HG03135 (cell line): ENCODE measurements around the gene PACRG.
"Not testable (repeated sequence)": the region's sequence is repeated elsewhere in the genome, so short reads cannot be mapped to it uniquely, and the experiment has no call there.

Source experiments
- ATAC-seq: cut with Tn5 transposase; IDR thresholded peaks from one replicate; pipeline ENCODE4 v1.9.1; 2021; ENCODE audit warnings: mild to moderate bottlenecking, moderate library complexity; ENCODE audit not compliant: unreplicated experiment

PACRG gene

GRCh38 chr6:163301726-163302635 lies 574.2 kb downstream of the PACRG start:
- no peak for ATAC-seq

- ATAC-seq, result no peak
Observed at GRCh38 chr6:163302747-163303146, 575.0 kb downstream of the PACRG start.

DNA sequence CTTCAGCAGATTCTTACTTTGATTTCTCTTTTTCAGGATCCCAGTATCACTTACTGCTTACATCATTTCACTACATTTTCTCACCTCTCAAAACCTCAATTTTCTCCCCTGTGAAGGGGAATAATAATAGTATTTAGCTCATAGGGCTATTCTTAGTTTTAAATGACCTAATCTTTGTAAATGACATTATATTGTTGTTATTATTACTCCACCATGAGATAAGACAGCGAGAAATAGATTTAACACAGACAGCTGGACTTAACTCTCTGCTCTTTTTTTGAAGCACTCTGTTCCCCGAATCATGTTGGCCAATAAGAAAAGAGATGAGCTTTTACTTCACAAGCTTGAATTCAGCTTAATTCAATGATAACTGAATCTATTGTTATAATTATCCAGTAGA lies 578.2 kb downstream of the PACRG start:
- ATAC-seq, result no peak

GRCh38 chr6:163308629-163309440 lies 581.1 kb downstream of the PACRG start:
- ATAC-seq, result no peak

- ATAC-seq, result no peak
Observed at GRCh38 chr6:163309491-163310026, 581.8 kb downstream of the PACRG start.

- ATAC-seq, result no peak
Observed at GRCh38 chr6:163310096-163310972, 582.6 kb downstream of the PACRG start.

DNA sequence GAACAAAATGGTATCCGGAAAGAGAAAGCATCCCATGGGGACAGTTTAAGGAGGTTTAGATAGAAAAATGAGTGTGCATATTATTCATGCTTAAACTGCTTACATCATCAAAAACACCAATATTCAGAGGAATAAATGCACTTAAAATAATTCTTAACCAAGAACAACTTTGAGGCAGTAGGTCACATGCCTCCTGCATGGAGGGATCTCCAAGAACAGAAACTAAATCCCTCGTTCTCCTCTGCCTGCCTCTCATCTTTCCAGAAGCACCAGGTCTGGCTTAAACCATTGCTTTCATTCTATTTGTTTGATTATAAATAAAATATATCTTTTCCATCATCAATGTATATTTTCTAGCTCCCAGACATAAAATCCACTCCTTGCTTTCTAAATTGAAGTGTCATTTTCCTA lies 583.2 kb downstream of the PACRG start:
- no peak for ATAC-seq

DNA sequence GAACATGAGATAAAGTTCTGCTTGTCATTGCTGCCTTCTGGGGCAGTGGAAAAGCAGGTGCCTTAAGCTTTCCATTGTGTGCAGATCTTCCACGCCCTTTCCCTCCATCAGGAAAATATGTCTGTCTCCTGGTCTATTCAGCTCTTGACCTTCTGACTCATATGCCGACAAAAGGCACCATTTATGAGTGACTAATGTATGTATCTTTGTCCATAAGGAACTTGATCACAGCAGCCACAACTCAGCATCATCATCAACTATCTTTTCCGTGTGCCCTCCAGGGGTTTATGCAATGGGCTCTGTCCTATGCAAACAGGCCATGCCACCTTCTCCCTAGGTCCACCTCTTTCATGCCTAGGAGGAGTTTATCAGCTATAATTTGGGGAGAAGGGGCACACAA lies 584.1 kb downstream of the PACRG start:
- no peak for ATAC-seq

- ATAC-seq, result no peak
Observed at GRCh38 chr6:163313566-163313965, 585.8 kb downstream of the PACRG start.

- no peak for ATAC-seq
Observed at GRCh38 chr6:163313981-163314380, 586.2 kb downstream of the PACRG start.

- ATAC-seq, result no peak
Observed at GRCh38 chr6:163314791-163315470, 587.2 kb downstream of the PACRG start.

DNA sequence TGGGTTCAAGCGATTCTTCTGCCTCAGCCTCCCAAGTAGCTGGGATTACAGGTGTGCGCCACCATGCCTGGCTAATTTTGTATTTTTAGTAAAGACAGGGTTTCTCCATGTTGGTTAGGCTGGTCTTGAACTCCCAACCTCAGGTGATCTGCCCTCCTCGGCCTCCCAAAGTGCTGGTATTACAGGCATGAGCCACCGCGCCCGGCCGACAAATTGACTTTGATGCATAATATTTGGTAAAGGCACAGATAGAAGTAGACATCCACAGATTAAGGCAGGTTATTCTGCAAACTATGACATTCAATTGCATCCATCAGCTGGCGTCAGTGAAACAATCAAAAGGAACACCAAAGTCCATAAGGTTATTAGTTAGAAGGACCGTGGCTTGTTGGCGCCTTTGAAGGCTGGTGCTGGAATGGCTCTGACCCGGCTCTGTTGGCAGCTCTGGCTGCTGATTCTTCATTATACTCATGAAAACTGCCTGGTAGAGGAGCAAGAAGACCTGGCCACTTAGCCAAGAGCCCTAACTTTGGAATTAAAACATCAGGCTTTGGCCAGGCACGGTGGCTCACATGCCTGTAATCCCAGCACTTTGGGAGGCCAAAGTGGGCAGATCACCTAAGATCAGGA lies 589.2 kb downstream of the PACRG start:
- ATAC-seq, result not testable (repeated sequence)

DNA sequence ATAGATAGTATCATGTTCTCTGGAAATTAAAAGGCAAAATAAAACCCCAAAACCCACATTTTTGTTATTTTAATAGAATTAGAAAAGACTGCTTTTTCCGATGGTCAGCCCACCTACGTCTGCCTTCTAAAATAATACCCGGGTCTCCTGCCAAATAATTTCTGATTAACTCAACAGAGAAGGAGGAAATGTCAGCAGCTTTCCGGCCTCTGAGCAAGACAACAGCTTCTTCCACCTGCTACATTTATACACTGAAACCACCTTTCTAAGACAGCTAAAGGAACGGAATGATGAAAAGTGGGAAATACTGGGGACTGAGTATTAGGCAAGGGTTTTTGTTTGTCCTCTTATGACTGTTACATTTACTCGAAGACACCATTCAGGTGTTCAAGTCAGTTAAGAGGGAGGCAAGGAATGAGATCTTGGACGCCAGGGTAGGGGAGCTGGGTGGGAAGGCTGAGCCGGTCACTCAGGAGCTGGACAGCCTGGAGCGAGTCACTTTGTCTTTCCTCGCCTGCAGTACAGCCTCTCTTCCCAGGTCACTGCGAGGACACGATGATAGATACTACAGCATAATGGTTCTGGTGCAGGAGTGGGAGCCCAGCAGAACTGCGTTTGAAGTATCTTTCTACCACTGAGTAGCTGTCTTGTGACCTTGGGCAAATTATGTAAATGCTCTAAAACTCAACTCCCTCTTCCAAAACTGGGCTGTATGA lies 590.5 kb downstream of the PACRG start:
- no peak for ATAC-seq

DNA sequence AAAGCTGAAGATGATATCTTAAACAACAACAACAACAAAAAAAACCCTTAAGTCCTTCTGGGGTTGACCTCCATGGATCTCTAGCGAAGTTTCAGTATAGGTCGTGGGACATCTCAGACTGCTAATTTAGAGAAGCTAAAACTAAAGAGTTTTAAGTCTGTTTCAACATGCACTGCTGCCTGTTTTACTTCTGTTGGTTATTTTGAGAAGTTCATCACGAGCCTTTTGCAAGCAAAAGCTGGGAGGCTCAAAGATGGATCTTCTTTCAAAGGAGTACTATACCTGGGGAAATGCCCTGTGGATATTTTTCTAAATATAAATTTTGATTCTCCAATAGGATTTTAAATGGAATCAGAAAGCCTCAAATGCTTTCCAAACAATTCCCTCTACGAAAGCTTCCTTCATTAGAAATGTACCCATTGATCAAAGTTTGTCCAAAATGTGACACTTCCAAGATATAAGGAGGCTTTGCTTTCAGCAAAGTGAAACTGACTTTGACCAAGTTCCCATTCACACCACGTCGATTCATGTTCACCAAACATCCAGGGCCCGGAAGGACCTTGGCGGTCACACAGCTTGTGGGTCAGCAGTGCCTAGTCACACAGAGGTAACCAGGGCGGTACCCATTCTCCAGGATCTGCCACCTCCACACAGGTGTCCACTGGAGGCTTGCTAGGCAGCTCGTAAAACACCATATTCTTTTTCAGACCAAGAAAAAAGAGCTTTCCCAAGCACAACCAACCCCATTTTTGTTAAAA lies 592.0 kb downstream of the PACRG start:
- ATAC-seq, result no peak

DNA sequence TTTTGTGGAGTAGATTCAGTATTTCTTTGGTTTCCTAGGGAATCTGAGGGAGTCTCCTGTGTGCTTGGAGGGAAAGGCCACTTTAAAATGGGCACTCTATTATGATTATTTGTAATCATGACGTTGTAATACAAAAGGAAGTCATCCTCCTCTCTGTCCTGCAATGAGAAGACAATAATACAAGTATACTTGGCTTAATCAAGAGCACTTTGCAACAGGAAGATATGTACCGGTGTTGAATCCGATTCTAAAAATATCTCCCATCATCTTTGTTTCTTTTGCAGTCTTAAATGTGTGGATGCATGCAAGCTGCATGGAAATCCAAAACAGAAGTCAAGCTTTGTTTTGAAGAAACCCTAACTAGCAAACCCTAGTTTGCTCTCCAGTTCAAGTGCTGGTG lies 592.6 kb downstream of the PACRG start:
- no peak for ATAC-seq

- no peak for ATAC-seq
Observed at GRCh38 chr6:163320804-163321203, 593.0 kb downstream of the PACRG start.

GRCh38 chr6:163321717-163322116 lies 593.9 kb downstream of the PACRG start:
- no peak for ATAC-seq

- ATAC-seq, result no peak
Observed at GRCh38 chr6:163323274-163323673, 595.5 kb downstream of the PACRG start.
